ENCODE measurements around the gene CELSR3.

CELSR3 gene

GRCh38 chr3:48597408-48597800 is 65.3 kb downstream of the CELSR3 start:
- TF ChIP-seq ZBTB7A (IDR thresholded peaks at IDR 0.05; ENCODE audit: low read depth), result no peak
- TF ChIP-seq YY1 (IDR thresholded peaks at IDR 0.05; ENCODE audit: low read depth), result no peak

- TF ChIP-seq RAD21 (IDR thresholded peaks at IDR 0.05; ENCODE audit: low read depth) (no peak), CEBPB (IDR thresholded peaks at IDR 0.05) (no peak), EP300 (IDR thresholded peaks at IDR 0.05; ENCODE audit: borderline replicate concordance) (no peak), TAF1 (IDR thresholded peaks at IDR 0.05; ENCODE audit: low read depth) (no peak), NFIC (IDR thresholded peaks at IDR 0.05) (no peak), TCF12 (IDR thresholded peaks at IDR 0.05; ENCODE audit: low read depth) (no peak), USF1 (IDR thresholded peaks at IDR 0.05) (no peak), ZBTB7A (IDR thresholded peaks at IDR 0.05; ENCODE audit: low read depth) (no peak)
Observed at GRCh38 chr3:48596676-48597407, 65.8 kb downstream of the CELSR3 start.

GRCh38 chr3:48596157-48596556 is 66.5 kb downstream of the CELSR3 start:
- TF ChIP-seq FOXM1 (IDR thresholded peaks at IDR 0.05; ENCODE audit: borderline replicate concordance, low read depth) (no peak), USF1 (IDR thresholded peaks at IDR 0.05) (no peak), YY1 (IDR thresholded peaks at IDR 0.05; ENCODE audit: low read depth) (no peak), TAF1 (IDR thresholded peaks at IDR 0.05; ENCODE audit: low read depth) (no peak), MAX (IDR thresholded peaks at IDR 0.05) (no peak), EGR1 (IDR thresholded peaks at IDR 0.05) (no peak), NFIC (IDR thresholded peaks at IDR 0.05) (no peak), TEAD4 (IDR thresholded peaks at IDR 0.05) (no peak), RAD21 (IDR thresholded peaks at IDR 0.05; ENCODE audit: low read depth) (no peak), TCF12 (IDR thresholded peaks at IDR 0.05; ENCODE audit: low read depth) (no peak), ZBTB7A (IDR thresholded peaks at IDR 0.05; ENCODE audit: low read depth) (no peak), CREB1 (IDR thresholded peaks at IDR 0.05; ENCODE audit: low read depth) (no peak), EP300 (IDR thresholded peaks at IDR 0.05; ENCODE audit: borderline replicate concordance) (no peak), CEBPB (IDR thresholded peaks at IDR 0.05) (no peak), REST (IDR thresholded peaks at IDR 0.05; ENCODE audit: low read depth) (no peak)

- TF ChIP-seq NFIC (IDR thresholded peaks at IDR 0.05) (peak; percentile 73), CREB1 (IDR thresholded peaks at IDR 0.05; ENCODE audit: low read depth) (no peak), CEBPB (IDR thresholded peaks at IDR 0.05) (no peak), EP300 (IDR thresholded peaks at IDR 0.05; ENCODE audit: borderline replicate concordance) (peak; percentile 64; the same call in 1 of the 2 replicates)
Observed at GRCh38 chr3:48595526-48596121, 67.1 kb downstream of the CELSR3 start.

- TF ChIP-seq USF1 (IDR thresholded peaks at IDR 0.05) (no peak), NFIC (IDR thresholded peaks at IDR 0.05) (no peak), CEBPB (IDR thresholded peaks at IDR 0.05) (no peak), EGR1 (IDR thresholded peaks at IDR 0.05) (no peak), CREB1 (IDR thresholded peaks at IDR 0.05; ENCODE audit: low read depth) (no peak), TAF1 (IDR thresholded peaks at IDR 0.05; ENCODE audit: low read depth) (no peak), ZBTB7A (IDR thresholded peaks at IDR 0.05; ENCODE audit: low read depth) (no peak), MAX (IDR thresholded peaks at IDR 0.05) (no peak), FOXM1 (IDR thresholded peaks at IDR 0.05; ENCODE audit: borderline replicate concordance, low read depth) (no peak)
Observed at GRCh38 chr3:48595075-48595525, 67.6 kb downstream of the CELSR3 start, which contains the start of gene COL7A1. Gene COL7A1 (minus strand): TSS chr3:48595329. CDS start chr3:48595159, 170 bp downstream.

GRCh38 chr3:48594417-48595049 is 68.2 kb downstream of the CELSR3 start:
- TF ChIP-seq CEBPB (IDR thresholded peaks at IDR 0.05) (no peak), TAF1 (IDR thresholded peaks at IDR 0.05; ENCODE audit: low read depth) (no peak), TCF12 (IDR thresholded peaks at IDR 0.05; ENCODE audit: low read depth) (no peak)

- TF ChIP-seq CREB1 (IDR thresholded peaks at IDR 0.05; ENCODE audit: low read depth) (no peak), CEBPB (IDR thresholded peaks at IDR 0.05) (no peak), MAX (IDR thresholded peaks at IDR 0.05) (no peak), EGR1 (IDR thresholded peaks at IDR 0.05) (no peak), USF1 (IDR thresholded peaks at IDR 0.05) (no peak), FOXM1 (IDR thresholded peaks at IDR 0.05; ENCODE audit: borderline replicate concordance, low read depth) (no peak)
Observed at GRCh38 chr3:48593337-48593736, 69.3 kb downstream of the CELSR3 start.
